Measurements from ENCODE around the gene DUS1L.

DNA sequence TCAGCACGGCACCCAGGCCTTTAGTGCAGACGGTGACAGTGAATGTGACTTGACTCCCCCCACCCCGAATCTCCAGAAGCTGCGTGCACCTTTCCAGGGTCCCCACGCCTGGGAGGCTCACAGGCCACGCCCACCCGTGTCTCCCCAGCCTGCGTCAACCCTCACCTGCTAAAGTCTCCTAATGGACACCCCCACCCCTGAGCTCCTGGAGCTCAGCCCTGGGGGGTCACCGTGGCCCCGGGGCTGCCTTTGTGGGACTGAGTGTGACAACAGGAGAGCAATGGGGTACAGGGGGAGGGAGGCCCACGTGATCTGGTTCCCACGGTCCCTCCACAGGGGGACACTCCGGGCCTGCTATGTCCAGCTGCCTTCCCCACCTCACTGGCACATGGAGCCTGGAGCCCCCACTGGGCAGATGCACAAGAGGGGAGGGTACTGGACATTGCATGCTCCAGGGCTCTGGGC is 39.8 kb upstream of the DUS1L start:
- TF ChIP-seq GATA2 (IDR thresholded peaks at IDR 0.05; ENCODE audit: low read depth, low read length) (no peak), GATA3 (IDR thresholded peaks at IDR 0.05; ENCODE audit: low read depth, low read length) (no peak)

All from SH-SY5Y (cell line).